K562 (cell line): ENCODE measurements around the gene ASMT. TPM values are rescaled to one million over a fixed set of nuclear protein-coding genes. Genes with fewer than 3 reads are reported as not detected.

Experiments
- ATAC-seq: fragments of 200-7000 bp; cut with Tn5 transposase; 3 replicates; pipeline ENCODE4 v1.9.1; 2020; ENCODE audit warnings: moderate library complexity
- BruUV-seq: library from RNA; stranded (reverse); fragments of 400-500 nt; replicated peaks from 2 replicates; lab custom pipeline; 2021; lab: Mats Ljungman, UMichigan
- CTCF ChIA-PET: fragments of 300-600 bp; formaldehyde crosslinking; extraction: SDS; loops from one replicate; lab custom pipeline; 2021; ENCODE audit warnings: low intra/inter-chr PET ratio; lab: Yijun Ruan, JAX
- POLR2A ChIA-PET: fragments of 300-600, 350-650 bp; sonication (Branson Sonifier 250); formaldehyde crosslinking; extraction: SDS; loops from one replicate; lab custom pipeline; 2021; ENCODE audit warnings: antibody characterized with exemption, inconsistent platforms; lab: Yijun Ruan, JAX
- DNase-seq, 4 experiments: peaks; one replicate each; pipeline versions ENCODE4 v3.0.0 to v3.0.0-alpha.2; 2011 to 2018; ENCODE audit warnings: low spot score in 3 of 4, mixed read lengths in 3 of 4; ENCODE audit errors: extremely low read depth in 1 of 4
- FAIRE-seq: peaks from 2 replicates; lab custom pipeline; 2011; peaks lifted over from hg19 to GRCh38; lab: Jason Lieb, UNC
- H2AFZ ChIP-seq: 2 replicates; pipeline ENCODE4 v1.6.0; 2011; ENCODE audit warnings: low read depth, low read length, control low read depth, inconsistent platforms
- H3K27ac ChIP-seq: fragments of 200-600 bp; 3 replicates; pipeline ENCODE4 v1.8.0; 2011; ENCODE audit warnings: low read depth, mild to moderate bottlenecking, control low read depth, inconsistent platforms, low read length, moderate library complexity, mixed read lengths; ENCODE audit errors: extremely low read depth
- H3K27me3 ChIP-seq, 2 experiments: fragments of 300-600 bp in 1 of 2; 2 replicates in 1 of 2; 3 replicates in 1 of 2; pipeline versions ENCODE4 v1.6.0 to v1.8.0; 2011; ENCODE audit warnings: inconsistent platforms in 2 of 2, low read length in 2 of 2, mild to moderate bottlenecking in 1 of 2, mixed read lengths in 1 of 2, moderate library complexity in 1 of 2; ENCODE audit not compliant: control insufficient read depth in 2 of 2, insufficient read depth in 2 of 2
- H3K36me3 ChIP-seq: fragments of 300-600 bp; 3 replicates; pipeline ENCODE4 v1.8.0; 2011; ENCODE audit warnings: mild to moderate bottlenecking, low read length, inconsistent platforms; ENCODE audit not compliant: control insufficient read depth, insufficient read depth
- H3K4me1 ChIP-seq, 2 experiments: fragments of 200-600 bp in 1 of 2; replicated peaks in 1 of 2; 2 replicates in 1 of 2; 3 replicates in 1 of 2; pipeline versions ENCODE4 v1.5.1 to v1.8.0; 2011; ENCODE audit warnings: inconsistent platforms in 2 of 2, low read length in 2 of 2, mild to moderate bottlenecking in 1 of 2, mixed read lengths in 1 of 2, moderate library complexity in 1 of 2; ENCODE audit not compliant: control insufficient read depth in 2 of 2, insufficient read depth in 2 of 2
- H3K4me2 ChIP-seq: 2 replicates; pipeline ENCODE4 v1.6.1; 2011; ENCODE audit warnings: low read length, control low read depth, inconsistent platforms, mixed read lengths; ENCODE audit not compliant: insufficient read depth
- H3K4me3 ChIP-seq: fragments of 200-600 bp; sonication (generic), shearing (Covaris generic); 2 replicates; pipeline ENCODE4 v1.5.1; 2016; ENCODE audit warnings: control low read depth, inconsistent platforms
- H3K79me2 ChIP-seq: fragments of 200-600 bp; 3 replicates; pipeline ENCODE4 v1.8.0; 2011; ENCODE audit warnings: low read length, inconsistent platforms; ENCODE audit not compliant: control insufficient read depth, insufficient read depth
- H3K9ac ChIP-seq, 2 experiments: 2 replicates each; pipeline versions ENCODE4 v1.6.0 to v1.6.1; 2011; ENCODE audit warnings: low read depth in 2 of 2, low read length in 2 of 2, control low read depth in 1 of 2, inconsistent platforms in 1 of 2, mild to moderate bottlenecking in 1 of 2, mixed read lengths in 1 of 2; ENCODE audit not compliant: insufficient read depth in 1 of 2
- H3K9me1 ChIP-seq: one replicate; pipeline ENCODE4 v1.6.0; 2011; ENCODE audit warnings: inconsistent platforms, mild to moderate bottlenecking, low read length, moderate library complexity; ENCODE audit not compliant: control insufficient read depth, insufficient read depth
- H3K9me3 ChIP-seq: replicated peaks from 2 replicates; pipeline ENCODE4 v1.5.1; 2011; ENCODE audit warnings: low read depth, low read length, inconsistent platforms; ENCODE audit not compliant: control insufficient read depth, insufficient read depth
- H4K20me1 ChIP-seq: replicated peaks from 2 replicates; pipeline ENCODE4 v1.6.1; 2011; ENCODE audit warnings: low read length, inconsistent platforms, mixed read lengths; ENCODE audit not compliant: control insufficient read depth, insufficient read depth
- BRD4 ChIP-seq: fragments of 200-600 bp; sonication (generic); IDR thresholded peaks from 2 replicates; pipeline ENCODE4 v1.6.1; 2017; ENCODE audit warnings: inconsistent platforms
- CBX5 ChIP-seq: IDR thresholded peaks from 2 replicates; pipeline ENCODE4 v1.6.1; 2014; ENCODE audit warnings: low read depth, borderline replicate concordance
- HNRNPLL ChIP-seq: fragments of 200-400 bp; formaldehyde crosslinking; IDR thresholded peaks from 2 replicates; pipeline ENCODE4 v1.6.1; 2017; ENCODE audit warnings: low read length, low read depth, mild to moderate bottlenecking; ENCODE audit not compliant: poor library complexity, severe bottlenecking
- NCOA2 ChIP-seq, 2 experiments: fragments of 450-650 bp; IDR thresholded peaks; 2 replicates each; pipeline ENCODE4 v1.6.1; 2018; ENCODE audit warnings: mild to moderate bottlenecking in 2 of 2, moderate library complexity in 1 of 2; ENCODE audit not compliant: partially characterized antibody in 2 of 2
- POLR2G ChIP-seq: fragments of 200-400 bp; formaldehyde crosslinking; IDR thresholded peaks from 2 replicates; pipeline ENCODE4 v1.6.1; 2017; ENCODE audit warnings: low read depth, mild to moderate bottlenecking, antibody characterized with exemption, low read length, moderate library complexity
- PRMT5 ChIP-seq: sonication (generic); formaldehyde crosslinking; IDR thresholded peaks from 2 replicates; pipeline ENCODE4 v1.5.0; 2020; ENCODE audit warnings: missing genetic modification reagents
- RBFOX2 ChIP-seq: fragments of 200-400 bp; formaldehyde crosslinking; IDR thresholded peaks from 2 replicates; pipeline ENCODE4 v1.6.1; 2017; ENCODE audit warnings: low read depth, mild to moderate bottlenecking, low read length, moderate library complexity
- STAT5A ChIP-seq: IDR thresholded peaks from 2 replicates; pipeline ENCODE4 v1.6.1; 2012; ENCODE audit warnings: low read length, inconsistent platforms, borderline replicate concordance
- TARDBP ChIP-seq: fragments of 450-650 bp; IDR thresholded peaks from 2 replicates; pipeline ENCODE4 v1.6.1; 2016
- ZNF354B ChIP-seq: fragments of 250-450 bp; sonication (Bioruptor Pico); IDR thresholded peaks from 2 replicates; pipeline ENCODE4 v1.4.0; 2020
- WGBS: fragments of 100-300 bp; shearing (Covaris generic); methylation state at CpG from one replicate; pipeline ENCODE4 v1.1.6; 2016; ENCODE audit warnings: low coverage, mixed read lengths; ENCODE audit not compliant: insufficient coverage; ENCODE audit errors: missing lambda C conversion rate; 5-methylcytosine and 5-hydroxymethylcytosine counted together
- in situ Hi-C: fragments of 300-500 bp; cut with MboI; formaldehyde crosslinking; loops from 4 replicates; pipeline ENCODE4 v1.15.0; 2018; ENCODE audit warnings: inconsistent platforms, mixed read lengths
- intact Hi-C: fragments of 100-400 bp; cut with micrococcal nuclease; formaldehyde crosslinking; loops from 2 replicates; pipeline ENCODE4 v1.14.2; 2022
- polyA plus RNA-seq, 8 experiments: library from polyadenylated mRNA; depleted of rRNA in 4 of 8; stranded (reverse) in 5 of 8; unstranded in 3 of 8; fragments of >200 nt; fragmentation: Nextera tagmentation in 2 of 8; fragmentation: Illumina TruSeq in 1 of 8; extraction: Ambion mirVana in 2 of 8; extraction: Trizol in 1 of 8; gene quantifications; 2 replicates each; pipeline versions ENCODE4 v1.2.1 to v1.2.3, GENCODE V29; 2011 to 2014; ENCODE audit warnings: inconsistent platforms in 1 of 8, missing spikeins in 1 of 8
- total RNA-seq, 7 experiments: library from RNA; depleted of rRNA in 6 of 7; stranded (reverse); fragments of >200 nt in 6 of 7; fragmentation: Illumina TruSeq in 2 of 7; extraction: Trizol in 2 of 7; gene quantifications; 2 replicates each; pipeline versions ENCODE4 v1.2.1 to v1.2.3, GENCODE V29; 2011 to 2021; ENCODE audit warnings: low replicate concordance in 1 of 7
- TF ChIP-seq, protein P1 (sequence below): IDR thresholded peaks from 3 replicates; pipeline ENCODE4 v1.6.1; 2011; ENCODE audit warnings: borderline replicate concordance, mild to moderate bottlenecking, moderate library complexity; ENCODE audit not compliant: insufficient read length; ENCODE audit errors: extremely low read depth

Gene ASMT
- total and polyA plus RNA-seq, 9 of the 15 experiments (the other 6 are each of a cell fraction or from before 2014, with no cell fraction given) = 0.06 TPM; not detected in 8

DNA sequence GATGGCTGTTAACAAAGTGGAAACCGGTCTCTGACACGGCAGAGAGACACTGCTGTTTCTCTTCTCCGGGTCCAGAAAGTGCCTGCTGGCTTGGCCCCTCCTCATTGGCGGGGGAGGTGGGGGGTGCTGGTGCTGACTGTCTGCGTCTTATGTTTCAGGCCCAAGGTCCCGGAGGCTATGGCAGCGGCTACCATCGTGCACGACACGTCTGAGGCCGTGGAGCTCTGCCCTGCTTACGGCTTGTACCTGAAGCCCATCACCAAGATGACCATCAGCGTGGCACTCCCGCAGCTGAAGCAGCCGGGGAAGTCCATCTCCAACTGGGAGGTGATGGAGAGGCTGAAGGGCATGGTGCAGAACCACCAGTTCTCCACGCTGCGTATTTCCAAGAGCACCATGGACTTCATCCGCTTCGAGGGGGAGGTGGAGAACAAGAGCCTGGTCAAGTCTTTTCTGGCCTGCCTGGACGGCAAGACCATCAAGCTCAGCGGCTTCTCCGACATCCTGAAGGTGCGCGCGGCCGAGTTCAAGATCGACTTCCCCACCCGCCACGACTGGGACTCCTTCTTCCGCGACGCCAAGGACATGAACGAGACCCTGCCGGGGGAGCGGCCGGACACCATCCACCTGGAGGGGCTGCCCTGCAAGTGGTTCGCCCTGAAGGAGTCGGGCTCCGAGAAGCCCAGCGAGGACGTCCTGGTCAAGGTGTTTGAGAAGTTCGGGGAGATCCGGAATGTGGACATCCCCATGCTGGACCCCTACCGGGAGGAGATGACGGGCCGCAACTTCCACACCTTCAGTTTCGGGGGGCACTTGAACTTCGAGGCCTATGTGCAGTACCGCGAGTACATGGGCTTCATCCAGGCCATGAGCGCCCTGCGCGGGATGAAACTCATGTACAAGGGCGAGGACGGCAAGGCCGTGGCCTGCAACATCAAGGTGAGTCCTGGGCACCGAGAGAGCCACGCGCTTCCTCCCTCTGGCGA, 21.3 kb upstream of the ASMT start:
- H3K9me1 ChIP-seq = no peaks in the 10 kb centered on the region
- H3K36me3 ChIP-seq = peaks cover 51% of the 10 kb centered on the region; the same call in 2 of the 3 replicates
- no peak for ATAC-seq
- peak overlapping the region in 1 of 2 experiments; percentile 84; a peak in 1 of 4 replicates for H3K9ac ChIP-seq
- H3K27ac ChIP-seq = no peak overlapping the region
- intact Hi-C loops (no loop called here), in situ Hi-C loops (no loop called here)
- no peaks in the 10 kb centered on the region for H3K27me3 ChIP-seq
- peaks cover 15% of the 10 kb centered on the region for H4K20me1 ChIP-seq
- H3K4me3 ChIP-seq = peak overlapping the region; percentile 84
- BruUV-seq = no TSS peak
- peaks cover 0 to 35% of the 10 kb centered on the region in 2 experiments; a peak in 2 of 5 replicates for H3K4me1 ChIP-seq
- peak; percentile 31; the same call in 1 of the 2 replicates for TF ChIP-seq RBFOX2
- peak; percentile 32; the same call in 1 of the 2 replicates for TF ChIP-seq POLR2G
- TF ChIP-seq BRD4 = no peak
- TF ChIP-seq, all 486 proteins: peak for 2
- POLR2A ChIA-PET = no interaction called here
- DNase-seq (no peak), FAIRE-seq (no peak)
- H3K79me2 ChIP-seq = peaks cover 40% of the 10 kb centered on the region
- H3K4me2 ChIP-seq = peak overlapping the region; percentile 83; the same call in 1 of the 2 replicates
- H2AFZ ChIP-seq = no peak overlapping the region
- CTCF ChIA-PET = no interaction called here
- no peaks in the 10 kb centered on the region for H3K9me3 ChIP-seq
- WGBS = 96% methylated on average over 39 of the region's 60 CpGs

DNA sequence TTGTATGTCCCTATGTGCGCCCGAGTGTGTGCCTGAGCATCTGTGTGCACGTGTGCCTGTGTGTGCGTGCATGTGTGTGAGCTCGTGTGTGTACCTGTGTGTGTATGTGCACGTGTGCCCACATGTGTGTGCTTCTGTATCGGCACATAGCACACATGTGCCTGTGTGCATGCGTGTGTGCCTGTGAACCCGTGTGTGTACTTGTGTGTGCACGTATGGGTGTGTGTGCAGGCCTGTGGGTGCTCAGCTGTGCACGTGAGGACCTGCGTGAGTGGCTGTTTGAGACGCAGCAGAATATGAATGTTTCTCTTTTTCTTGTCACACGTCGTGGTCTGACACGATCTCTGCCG, 19.2 kb upstream of the ASMT start:
- Histone ChIP-seq H3K4me2 (no peak overlapping the region), H3K27ac (no peak overlapping the region), H2AFZ (no peak overlapping the region), H3K27me3 (no peaks in the 10 kb centered on the region), H4K20me1 (peaks cover 15% of the 10 kb centered on the region), H3K9ac (no peak overlapping the region; a peak in 1 of 4 replicates), H3K4me1 (peaks cover 0 to 35% of the 10 kb centered on the region in 2 experiments; a peak in 2 of 5 replicates), H3K9me1 (no peaks in the 10 kb centered on the region), H3K4me3 (no peak overlapping the region), H3K79me2 (peaks cover 40% of the 10 kb centered on the region), H3K36me3 (peaks cover 72% of the 10 kb centered on the region; the same call in 2 of the 3 replicates), H3K9me3 (no peaks in the 10 kb centered on the region)
- TF ChIP-seq, protein P1, sequence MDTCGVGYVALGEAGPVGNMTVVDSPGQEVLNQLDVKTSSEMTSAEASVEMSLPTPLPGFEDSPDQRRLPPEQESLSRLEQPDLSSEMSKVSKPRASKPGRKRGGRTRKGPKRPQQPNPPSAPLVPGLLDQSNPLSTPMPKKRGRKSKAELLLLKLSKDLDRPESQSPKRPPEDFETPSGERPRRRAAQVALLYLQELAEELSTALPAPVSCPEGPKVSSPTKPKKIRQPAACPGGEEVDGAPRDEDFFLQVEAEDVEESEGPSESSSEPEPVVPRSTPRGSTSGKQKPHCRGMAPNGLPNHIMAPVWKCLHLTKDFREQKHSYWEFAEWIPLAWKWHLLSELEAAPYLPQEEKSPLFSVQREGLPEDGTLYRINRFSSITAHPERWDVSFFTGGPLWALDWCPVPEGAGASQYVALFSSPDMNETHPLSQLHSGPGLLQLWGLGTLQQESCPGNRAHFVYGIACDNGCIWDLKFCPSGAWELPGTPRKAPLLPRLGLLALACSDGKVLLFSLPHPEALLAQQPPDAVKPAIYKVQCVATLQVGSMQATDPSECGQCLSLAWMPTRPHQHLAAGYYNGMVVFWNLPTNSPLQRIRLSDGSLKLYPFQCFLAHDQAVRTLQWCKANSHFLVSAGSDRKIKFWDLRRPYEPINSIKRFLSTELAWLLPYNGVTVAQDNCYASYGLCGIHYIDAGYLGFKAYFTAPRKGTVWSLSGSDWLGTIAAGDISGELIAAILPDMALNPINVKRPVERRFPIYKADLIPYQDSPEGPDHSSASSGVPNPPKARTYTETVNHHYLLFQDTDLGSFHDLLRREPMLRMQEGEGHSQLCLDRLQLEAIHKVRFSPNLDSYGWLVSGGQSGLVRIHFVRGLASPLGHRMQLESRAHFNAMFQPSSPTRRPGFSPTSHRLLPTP = no peak
- TF ChIP-seq TARDBP (peak; percentile 68; the same call in 1 of the 2 replicates), RBFOX2 (0 out of 2 replicates have a peak, but pooled peaks have one; percentile 19), HNRNPLL (no peak), STAT5A (peak; percentile 29; the same call in 1 of the 2 replicates), CBX5 (no peak), ZNF354B (no peak), PRMT5 (CRISPR knock-in tag) (no peak), NCOA2 (IDR thresholded peaks at IDR 0.05; ENCODE audit: partially characterized antibody in 2 of 2) (no peak)
- intact Hi-C loops = no loop called here
- in situ Hi-C loops = no loop called here
- DNase-seq = no peak
- ATAC-seq = no peak
- CTCF ChIA-PET = no interaction called here
- POLR2A ChIA-PET = no interaction called here
- no TSS peak for BruUV-seq
- FAIRE-seq = no peak
- WGBS = 97% methylated on average over 9 of the region's 17 CpGs
